HCT116 (cell line): ENCODE measurements around the gene IP6K2.

Experiments used
- CEBPB ChIP-seq: IDR thresholded peaks from 2 replicates; pipeline ENCODE4 v1.6.1; 2012; ENCODE audit warnings: low read depth
- CTCF ChIP-seq, 3 experiments: fragments of 200-600 bp in 1 of 3; sonication (generic) in 1 of 3; IDR thresholded peaks in 2 of 3; conservative IDR thresholded peaks in 1 of 3; 2 replicates each; pipeline ENCODE4 v1.5.1; 2012 to 2017; ENCODE audit warnings: low read depth in 2 of 3, low read length in 2 of 3, antibody characterized with exemption in 1 of 3, borderline replicate concordance in 1 of 3, control low read depth in 1 of 3, mild to moderate bottlenecking in 1 of 3, mixed read lengths in 1 of 3, mixed run types in 1 of 3, moderate library complexity in 1 of 3; ENCODE audit not compliant: insufficient read depth in 1 of 3
- RAD21 ChIP-seq: IDR thresholded peaks from 2 replicates; pipeline ENCODE4 v1.6.1; 2012; ENCODE audit warnings: low read depth, mild to moderate bottlenecking
- ZFX ChIP-seq: fragments of 450-650 bp; IDR thresholded peaks from 2 replicates; pipeline ENCODE4 v1.6.1; 2017
- ZNF274 ChIP-seq: fragments of 200-500 bp; sonication (Bioruptor generic); IDR thresholded peaks from 2 replicates; pipeline ENCODE4 v1.6.1; 2014; ENCODE audit warnings: mild to moderate bottlenecking, low read depth, low read length, inconsistent platforms

- no peak for TF ChIP-seq CTCF (IDR thresholded peaks at IDR 0.05 in 2 of 3, conservative IDR thresholded peaks at IDR 0.05 in 1 of 3; ENCODE audit: borderline replicate concordance in 1 of 3, insufficient read depth in 1 of 3, low read depth in 2 of 3, low read length in 2 of 3)
- no peak for TF ChIP-seq CEBPB
- no peak for TF ChIP-seq ZFX
- no peak for TF ChIP-seq RAD21
- no peak for TF ChIP-seq ZNF274
Measured at GRCh38 chr3:48708481-48708889, 8.5 kb downstream of the IP6K2 start.
